Inflammatory macrophage treated with lipopolysaccharide for 1 hour (primary cell): ENCODE data around the gene G3BP1.
"Not testable (repeated sequence)": the region's sequence is repeated elsewhere in the genome, so short reads cannot be mapped to it uniquely, and the experiment has no call there.

Experiments
- DNase-seq, 2 donors: peaks; one replicate each; pipeline ENCODE4 v3.0.0-alpha.2; 2020 to 2022

Gene G3BP1

DNA sequence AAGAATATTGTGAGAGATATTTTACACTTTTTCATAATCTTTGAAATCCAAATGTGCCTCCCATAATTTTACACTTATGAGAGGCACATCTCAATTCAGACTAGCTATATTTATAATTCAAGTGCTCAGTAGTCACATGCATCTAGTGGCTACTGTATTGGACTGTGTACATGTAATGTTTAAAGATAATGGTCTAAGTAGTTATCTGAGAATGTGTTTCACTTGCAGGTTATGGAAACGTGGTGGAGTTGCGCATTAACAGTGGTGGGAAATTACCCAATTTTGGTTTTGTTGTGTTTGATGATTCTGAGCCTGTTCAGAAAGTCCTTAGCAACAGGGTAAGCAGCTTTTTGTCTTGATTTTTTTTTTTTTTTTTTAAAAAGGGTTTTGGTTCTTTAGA lies 28.8 kb downstream of the G3BP1 start:
- no peak for DNase-seq

DNA sequence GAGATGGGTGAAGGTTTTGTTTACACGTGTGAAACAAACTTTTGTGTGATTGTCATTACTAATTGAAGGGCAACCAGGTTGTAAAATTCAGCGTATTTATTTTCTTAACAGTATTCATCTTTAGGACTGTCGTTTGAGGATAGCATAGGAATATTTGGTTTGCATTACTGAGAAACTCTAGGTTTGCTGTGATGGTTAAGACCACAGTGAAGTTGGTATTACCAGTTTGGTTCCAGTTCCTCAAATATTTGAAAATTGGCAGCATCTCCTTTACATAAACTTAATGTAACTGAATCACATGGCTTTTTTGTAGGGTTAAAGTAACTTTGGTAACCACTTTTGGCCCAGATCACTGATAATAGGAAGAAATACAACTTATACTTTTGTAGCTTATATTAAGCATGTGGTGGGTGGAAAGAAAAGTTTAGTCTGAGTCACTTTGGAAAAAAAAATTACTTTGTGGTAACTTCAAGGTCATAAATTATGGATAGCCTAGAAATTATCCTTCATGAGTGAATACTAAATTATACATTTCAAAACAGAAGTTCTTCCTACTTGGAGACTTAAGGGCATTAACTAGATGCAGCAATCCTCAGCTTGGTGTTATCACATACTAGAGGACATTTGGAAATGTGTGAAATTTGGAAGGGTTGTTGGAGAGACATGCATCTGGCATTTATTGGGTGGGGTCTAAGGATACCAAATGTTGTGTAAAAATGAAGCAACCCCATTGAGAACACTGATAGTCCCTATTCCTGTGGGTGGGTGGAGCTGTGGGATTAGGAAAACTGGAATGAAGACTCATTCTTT lies 33.9 kb downstream of the G3BP1 start:
- DNase-seq, result peak; percentile 64 to 91

DNA sequence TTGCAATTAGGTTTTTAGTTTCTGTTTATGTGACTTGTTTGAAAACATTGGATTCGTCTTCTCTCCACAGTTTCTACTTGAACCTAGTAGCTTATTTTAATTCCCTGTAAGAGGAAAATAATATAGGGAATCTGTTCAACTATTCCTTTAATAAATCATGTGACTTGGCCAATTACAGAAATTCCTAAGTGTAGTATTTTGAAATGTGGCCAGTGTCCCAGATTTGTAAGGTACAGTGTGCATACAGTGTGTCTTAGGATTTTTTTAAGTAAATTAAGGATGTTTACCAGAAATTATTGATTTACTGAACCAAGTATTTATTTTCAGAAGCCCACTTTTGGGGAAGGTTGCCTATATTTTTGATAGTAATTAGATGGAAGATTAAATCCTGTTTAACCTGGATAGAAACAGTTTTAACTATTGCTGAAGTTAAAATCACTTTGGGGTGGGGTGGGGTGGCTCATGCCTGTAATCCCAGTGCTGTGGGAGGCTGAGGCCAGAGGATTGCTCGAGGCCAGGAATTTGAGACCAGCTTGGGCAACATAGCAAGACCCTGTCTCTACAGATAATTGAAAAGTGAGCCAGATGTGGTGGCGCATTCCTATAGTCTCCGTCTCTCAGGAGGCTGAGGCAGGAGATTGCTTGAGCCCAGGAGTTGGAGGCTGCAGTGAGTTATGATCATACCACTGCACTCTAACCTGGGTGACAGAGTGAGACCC lies 36.9 kb downstream of the G3BP1 start:
- no peak for DNase-seq

DNA sequence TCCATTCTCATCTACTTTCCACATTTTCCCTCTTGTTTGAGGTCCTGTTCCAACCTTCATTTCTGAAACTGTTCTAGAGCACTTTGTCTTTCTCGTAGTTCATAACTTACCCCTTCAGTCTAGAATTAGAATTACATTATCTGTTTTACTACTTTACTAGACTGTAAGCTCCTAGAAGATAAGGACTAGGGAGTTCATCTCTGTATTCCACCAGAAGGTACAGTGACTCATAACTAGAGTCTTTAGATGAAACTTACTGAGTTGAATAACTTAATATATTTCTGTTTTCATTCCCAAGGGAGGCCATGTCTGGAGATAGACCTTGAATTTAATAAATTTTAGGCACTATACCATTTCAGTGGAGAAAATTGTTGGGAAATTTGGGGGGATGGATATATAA lies 38.7 kb downstream of the G3BP1 start:
- DNase-seq, result no peak

DNA sequence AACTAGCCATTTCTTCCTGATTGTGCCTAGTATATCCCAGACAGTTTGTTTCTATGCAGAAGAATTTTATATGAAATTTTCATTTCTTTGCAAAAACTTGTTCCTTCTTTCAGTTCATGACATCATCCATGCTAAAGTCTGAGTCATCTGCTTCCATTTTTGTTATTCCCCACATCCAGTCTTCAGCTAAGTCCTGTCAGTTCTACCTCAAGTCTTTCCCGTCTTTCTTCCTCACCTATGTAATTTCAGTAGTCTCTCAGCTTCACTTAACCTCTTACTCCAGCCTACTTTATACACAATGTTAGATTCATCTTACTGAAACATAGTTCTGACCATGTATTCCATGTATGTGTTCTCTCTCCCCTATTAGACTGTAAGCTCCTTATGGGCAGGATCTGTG lies 39.1 kb downstream of the G3BP1 start:
- DNase-seq, result peak in 1 of 2 donors; percentile 18

DNA sequence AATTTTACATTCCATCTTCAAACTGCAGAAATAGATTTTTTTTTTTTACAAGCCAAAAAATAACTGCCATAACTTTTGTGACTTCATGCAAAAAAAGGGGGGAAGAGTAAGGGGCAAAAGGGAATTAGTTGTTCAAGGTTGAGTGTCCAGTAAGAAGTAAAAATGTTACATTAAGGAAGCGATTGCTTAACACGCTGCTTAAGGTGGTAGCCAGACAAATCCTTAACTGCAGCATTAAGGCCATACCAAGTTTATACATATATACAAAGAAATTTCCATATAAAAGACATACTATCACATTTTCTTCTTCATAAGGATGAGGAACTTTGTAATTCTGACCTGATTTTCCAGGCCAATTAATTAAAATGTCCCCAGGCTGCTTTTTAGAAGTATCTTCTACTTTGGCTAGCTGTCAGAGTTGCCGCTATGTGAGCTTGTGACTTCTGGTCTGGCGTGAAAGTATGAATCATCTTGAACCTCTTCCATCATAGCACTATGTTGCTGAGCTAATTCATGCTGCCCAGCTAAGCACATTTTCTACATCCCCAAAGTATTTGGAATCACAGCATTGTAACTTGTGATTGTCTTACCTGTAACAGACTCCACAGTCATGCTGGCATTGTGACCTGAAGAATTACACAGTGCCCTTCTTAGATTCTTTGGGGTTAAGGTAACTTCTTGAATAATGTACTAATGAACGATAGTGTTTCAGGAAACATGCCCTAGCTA lies 40.0 kb downstream of the G3BP1 start:
- DNase-seq, result no peak

DNA sequence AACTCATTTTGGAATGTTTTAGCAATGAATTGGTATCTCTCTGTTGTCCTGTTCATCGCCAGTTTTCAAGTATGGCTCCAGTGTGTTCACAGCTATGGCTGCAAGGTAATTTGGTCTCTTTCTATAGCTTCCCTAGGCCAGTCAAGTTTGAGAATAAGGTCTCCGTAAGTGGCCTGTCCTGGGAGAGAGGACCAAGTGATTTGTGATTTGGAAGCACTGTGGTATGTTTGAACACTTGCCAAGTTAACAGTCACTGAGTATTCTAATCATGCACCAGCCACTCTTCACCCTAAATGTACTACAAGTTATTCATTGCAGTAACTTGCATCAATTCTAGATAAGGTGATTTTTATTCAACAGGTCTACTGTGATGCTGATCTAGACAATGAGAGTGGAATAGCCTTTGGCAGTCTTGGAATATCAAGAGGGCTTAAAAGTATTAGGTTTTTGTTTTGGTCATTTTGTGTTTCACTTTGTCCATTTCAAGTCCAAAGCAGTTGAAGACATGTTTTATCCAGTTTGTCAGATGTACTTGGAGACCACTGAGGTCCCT lies 41.1 kb downstream of the G3BP1 start:
- DNase-seq, result no peak

DNA sequence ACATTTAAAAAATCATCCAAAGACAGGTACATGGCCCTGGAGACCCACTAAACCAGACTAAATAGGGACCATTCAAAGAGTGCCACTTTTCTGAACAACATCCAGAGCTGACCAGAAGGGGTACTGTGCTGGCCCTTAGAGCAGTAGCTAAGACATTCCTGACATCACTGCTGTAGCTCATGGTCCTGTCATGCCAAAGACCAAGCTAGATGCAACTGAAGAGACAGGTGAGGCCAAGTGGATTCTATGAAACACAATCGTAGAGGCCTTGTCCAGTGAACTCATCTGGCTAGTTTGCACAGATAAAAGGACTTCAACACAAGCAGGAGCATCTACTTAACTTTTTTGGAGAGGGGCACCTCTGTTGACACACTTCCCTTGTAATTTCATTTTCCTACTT lies 43.3 kb downstream of the G3BP1 start:
- DNase-seq, result no peak

DNA sequence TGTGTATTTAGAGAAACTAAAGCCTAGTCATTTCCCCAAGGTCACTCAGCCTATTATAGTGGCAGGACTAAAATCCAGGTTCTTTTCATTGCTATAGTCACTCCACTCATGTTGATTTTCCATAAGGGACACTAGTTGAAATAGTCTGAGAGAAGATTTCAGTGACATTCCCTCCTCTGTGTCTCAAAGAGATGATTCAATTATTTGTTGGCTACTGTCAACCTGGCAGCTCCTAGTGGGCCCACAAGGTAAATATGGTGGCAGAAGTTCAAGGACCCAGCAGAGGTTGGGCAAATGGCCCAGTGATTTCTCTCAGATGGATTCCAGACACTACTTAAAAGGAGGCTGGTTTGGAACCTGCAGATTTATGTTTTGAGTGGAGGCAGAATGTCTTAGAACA lies 48.1 kb downstream of the G3BP1 start:
- no peak for DNase-seq

DNA sequence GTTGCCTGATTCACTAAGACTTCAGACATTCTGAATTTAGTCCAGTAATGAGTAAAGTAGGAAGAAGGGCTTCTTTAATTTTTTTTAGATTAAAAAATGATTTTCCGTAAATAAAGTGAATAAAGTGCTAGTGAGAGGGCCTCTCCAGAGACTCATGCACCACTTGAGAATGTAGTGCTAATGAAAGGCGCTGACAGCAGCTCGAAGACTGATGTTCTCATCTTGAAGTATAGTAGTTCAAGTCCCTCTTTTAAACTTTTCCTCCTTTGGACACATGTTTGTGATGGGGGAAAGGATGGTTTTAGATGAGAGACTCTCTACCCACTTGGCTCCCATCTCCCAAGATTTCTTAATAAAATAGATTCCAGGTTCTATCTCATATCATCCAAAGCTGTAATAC lies 48.5 kb downstream of the G3BP1 start:
- no peak for DNase-seq

DNA sequence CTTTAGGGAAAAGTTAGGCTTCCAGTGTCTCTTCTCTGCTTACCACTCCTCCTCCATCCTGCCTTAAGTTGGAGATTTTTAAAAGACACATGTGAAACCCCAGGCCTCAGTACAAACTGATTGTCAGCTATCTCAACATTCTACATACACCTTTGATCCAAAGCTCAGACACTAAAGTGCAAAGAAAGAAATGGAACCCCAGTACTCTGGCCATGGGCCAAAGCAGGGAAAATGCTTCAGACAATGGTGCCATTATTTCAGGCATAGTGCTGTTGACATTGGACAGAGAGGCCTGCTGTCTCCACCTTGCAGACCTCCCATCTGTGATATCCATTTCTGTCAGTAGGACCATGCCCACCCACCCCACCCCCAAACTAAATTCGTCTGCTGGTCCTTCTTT lies 49.1 kb downstream of the G3BP1 start:
- DNase-seq, result no peak

DNA sequence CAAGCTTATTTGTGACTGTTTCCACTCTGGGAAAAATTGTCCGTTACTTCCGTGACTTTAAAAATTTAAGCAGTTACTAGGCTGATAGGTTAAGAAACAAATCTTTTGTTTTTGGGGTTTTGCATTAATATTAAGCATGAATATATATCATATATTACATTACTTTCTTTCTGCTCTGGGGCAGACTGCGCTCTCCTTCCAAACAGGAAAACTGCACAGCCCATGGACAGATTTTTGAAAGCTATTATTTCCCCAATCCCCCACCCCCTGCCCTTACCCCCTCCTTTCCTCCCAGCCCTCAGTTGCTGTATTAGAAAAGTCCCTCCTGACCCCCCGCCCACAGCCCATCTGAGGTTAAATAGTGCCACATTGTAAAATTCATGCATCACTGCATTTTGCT lies 50.4 kb downstream of the G3BP1 start:
- peak in 1 of 2 donors; percentile 20 for DNase-seq

DNA sequence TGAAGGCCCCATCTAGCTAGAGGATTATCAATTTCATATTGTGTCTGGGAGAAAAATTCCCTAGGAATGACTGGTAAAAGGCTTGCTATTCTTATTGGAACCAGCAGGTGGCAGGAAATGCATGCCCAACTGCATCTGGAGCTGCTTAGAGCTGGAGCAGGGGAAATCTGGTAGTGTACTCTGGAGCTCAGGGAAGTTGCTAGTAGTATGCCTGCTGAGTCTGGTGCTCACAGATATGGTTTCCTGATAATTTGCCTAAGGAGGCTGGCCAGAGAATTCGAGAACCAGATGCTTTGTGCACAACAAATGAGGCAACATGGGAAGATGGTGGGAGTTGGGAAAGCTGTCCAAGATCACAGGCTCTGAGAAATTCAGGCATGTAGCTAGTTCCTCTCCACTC lies 53.7 kb downstream of the G3BP1 start:
- peak; percentile 49 to 70 for DNase-seq

DNA sequence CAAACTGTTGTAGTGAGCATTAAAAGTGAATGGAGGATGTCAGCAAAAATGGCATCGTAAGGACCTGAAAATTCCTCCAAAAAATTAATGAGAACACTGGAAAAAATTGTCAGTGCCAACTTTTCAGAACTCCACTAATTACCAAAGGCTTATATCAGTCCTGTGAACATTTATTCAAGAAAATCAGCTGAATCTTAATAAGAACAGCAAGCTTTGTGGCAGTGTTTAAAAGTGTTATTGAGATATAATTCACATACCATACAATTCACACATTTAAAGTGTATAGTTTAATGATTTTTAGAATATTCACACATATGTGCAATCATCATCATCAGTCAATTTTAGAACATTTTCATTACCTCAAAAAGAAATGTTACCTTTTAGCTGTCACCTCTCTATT lies 57.6 kb downstream of the G3BP1 start:
- DNase-seq, result no peak

DNA sequence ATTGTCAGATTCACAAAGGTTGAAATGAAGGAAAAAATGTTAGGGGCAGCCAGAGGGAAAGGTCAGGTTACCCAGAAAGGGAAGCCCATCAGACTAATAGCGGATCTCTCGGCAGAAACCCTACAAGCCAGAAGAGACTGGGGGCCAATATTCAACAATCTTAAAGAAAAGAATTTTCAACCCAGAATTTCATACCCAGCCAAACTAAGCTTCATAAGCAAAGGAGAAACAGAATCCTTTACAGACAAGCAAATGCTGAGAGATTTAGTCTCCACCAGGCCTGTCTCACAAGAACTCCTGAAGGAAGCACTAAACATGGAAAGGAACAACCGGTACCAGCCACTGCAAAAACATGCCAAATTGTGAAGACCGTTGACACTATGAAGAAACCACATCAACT lies 61.1 kb downstream of the G3BP1 start:
- not testable (repeated sequence) for DNase-seq

DNA sequence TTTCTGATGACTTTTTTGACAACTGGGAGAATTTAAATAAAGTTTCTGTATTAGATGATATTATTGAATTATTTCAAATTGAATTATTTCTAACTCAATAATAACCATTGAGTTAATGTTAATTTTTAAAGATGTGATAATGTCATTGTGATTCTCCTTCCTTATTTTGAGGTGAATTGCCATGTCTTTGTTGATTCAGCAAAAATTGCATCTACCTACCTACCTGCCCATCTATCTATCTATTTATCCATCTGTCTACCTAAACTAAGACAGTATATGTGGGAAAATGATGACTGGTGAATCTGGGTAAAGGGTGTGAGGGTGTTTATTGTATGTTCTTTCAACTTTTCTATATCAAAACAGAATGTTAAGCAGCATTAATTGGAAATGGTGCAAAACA lies 75.0 kb downstream of the G3BP1 start:
- no peak for DNase-seq

DNA sequence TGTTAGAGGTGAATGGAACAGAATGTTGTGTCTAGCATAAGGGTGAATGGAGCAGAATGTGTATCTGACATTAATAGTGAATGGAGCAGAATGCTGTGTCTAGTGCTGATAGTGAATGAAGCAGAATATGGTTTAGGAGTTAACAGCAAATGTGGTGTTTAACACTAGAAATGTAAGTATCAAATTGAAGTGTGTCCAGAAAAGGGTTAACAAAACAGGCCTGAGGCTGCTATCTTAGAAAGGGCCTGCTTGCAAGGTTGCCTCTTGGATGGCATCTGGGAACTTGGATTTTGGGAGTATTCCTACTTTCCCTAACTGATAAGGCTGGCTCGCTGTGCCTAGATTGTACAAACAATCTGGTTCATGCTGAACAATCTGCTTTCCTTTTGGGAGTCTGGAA lies 76.1 kb downstream of the G3BP1 start:
- no peak for DNase-seq

DNA sequence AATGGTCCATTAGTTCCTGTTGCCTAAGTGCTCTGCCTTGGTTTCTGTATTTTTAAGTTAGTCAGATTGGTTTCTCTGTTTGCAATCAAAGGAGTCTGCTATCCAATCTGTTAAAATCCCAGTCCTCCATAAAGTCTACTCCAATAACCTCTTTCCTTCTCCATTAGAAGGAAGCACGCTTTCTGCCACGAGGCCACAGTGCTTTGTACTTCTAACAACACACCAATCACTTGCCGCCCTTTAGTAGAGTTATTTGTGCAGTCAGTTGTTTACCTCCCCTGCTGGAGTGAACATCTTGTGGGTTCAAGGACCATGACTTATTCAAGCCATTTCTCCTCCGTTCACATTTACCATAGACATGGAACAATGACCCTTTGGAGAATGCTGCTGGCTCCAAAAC lies 83.9 kb downstream of the G3BP1 start:
- no peak for DNase-seq

DNA sequence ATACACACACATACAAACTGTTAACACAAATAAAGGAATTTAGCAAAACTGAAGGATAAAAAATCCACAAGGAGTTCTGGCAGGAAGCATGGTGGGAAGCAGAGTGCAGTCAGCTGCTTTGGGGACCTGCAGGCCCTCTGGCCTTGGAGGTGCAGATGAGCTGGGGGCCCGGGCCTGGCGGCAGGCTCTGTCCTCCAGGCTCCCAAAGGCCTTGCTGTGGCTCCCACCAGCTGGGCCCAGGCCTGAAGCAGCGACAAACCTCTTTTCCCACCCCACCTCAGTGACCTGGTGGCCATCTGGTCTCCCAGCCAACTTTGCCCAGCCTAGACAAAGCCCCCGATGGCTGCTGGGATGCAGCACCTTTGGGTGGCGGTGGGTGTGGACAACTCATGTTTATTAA lies 85.1 kb downstream of the G3BP1 start:
- DNase-seq, result no peak

DNA sequence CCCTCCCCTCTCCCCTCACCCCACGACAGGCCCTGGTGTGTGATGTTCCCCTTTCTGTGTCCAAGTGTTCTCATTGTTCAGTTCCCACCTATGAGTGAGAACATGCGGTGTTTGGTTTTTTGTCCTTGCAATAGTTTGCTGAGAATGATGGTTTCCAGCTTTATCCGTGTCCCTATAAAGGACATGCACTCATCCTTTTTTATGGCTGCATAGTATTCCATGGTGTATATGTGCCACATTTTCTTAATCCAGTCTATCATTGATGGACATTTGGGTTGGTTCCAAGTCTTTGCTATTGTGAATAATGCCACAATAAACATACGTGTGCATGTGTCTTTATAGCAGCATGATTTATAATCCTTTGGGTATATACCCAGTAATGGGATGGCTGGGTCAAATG lies 89.1 kb downstream of the G3BP1 start:
- not testable (repeated sequence) for DNase-seq
